Stomach (tissue), 4 donors: Measurements from ENCODE around the gene TMTC1.

ENCODE experiments used
- EP300 ChIP-seq: sonication (generic); formaldehyde crosslinking; IDR thresholded peaks from one replicate; pipeline ENCODE4 v1.6.1; 2017; ENCODE audit warnings: antibody characterized with exemption
- POLR2A ChIP-seq, 4 donors: fragments of 450-650 bp; IDR thresholded peaks; one replicate each; pipeline ENCODE4 v1.6.1; 2016; ENCODE audit warnings: antibody characterized with exemption in 4 of 4, control low read depth in 2 of 4, mild to moderate bottlenecking in 1 of 4, moderate library complexity in 1 of 4
- POLR2AphosphoS5 ChIP-seq, 3 donors: sonication (generic); formaldehyde crosslinking; IDR thresholded peaks; one replicate each; pipeline ENCODE4 v1.6.1; 2016; ENCODE audit warnings: antibody characterized with exemption in 3 of 3
- TF ChIP-seq, protein P1 (sequence below), 7 experiments: fragments of 450-650 bp in 4 of 7; fragments of 200-600 bp in 3 of 7; sonication (generic) in 3 of 7; IDR thresholded peaks; one replicate each; pipeline ENCODE4 v1.5.1; 2016 to 2019; ENCODE audit warnings: antibody characterized with exemption in 7 of 7, control low read depth in 2 of 7, mild to moderate bottlenecking in 1 of 7

DNA sequence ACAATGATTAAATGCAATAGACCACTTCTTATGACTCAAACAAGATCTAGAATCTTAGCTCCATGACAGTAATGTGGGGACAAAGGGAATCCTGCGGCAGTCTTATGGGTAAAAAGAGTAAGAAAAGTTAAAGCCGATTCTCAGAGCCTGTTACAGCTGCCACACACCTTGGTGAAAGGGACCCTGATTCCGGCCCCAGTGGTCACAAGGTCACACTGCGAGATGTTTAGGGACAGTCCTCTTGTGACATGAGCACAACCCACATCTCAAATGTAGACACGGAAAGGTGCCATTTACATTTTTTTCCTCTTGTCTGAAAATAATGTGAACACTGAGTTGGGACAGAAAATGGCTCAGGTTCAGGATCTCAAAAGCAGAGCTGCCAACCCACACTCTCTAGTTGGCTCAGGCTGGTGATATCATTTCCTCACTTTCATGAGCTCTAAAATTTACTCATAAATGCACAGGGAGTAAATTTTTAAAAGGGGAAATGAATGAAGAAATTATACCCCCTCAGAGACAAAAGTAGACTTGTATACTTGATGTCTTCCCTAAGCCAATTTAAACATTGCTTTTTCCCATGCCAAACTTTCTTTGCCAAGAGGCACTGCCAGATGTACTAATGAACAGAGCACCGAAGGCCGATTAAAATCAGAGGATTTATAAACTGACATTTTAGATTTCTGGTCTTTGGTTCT is 173.1 kb downstream of the TMTC1 start:
- TF ChIP-seq POLR2AphosphoS5 (IDR thresholded peaks at IDR 0.05) (no peak), EP300 (no peak), POLR2A (IDR thresholded peaks at IDR 0.05) (no peak)
- TF ChIP-seq, protein P1, sequence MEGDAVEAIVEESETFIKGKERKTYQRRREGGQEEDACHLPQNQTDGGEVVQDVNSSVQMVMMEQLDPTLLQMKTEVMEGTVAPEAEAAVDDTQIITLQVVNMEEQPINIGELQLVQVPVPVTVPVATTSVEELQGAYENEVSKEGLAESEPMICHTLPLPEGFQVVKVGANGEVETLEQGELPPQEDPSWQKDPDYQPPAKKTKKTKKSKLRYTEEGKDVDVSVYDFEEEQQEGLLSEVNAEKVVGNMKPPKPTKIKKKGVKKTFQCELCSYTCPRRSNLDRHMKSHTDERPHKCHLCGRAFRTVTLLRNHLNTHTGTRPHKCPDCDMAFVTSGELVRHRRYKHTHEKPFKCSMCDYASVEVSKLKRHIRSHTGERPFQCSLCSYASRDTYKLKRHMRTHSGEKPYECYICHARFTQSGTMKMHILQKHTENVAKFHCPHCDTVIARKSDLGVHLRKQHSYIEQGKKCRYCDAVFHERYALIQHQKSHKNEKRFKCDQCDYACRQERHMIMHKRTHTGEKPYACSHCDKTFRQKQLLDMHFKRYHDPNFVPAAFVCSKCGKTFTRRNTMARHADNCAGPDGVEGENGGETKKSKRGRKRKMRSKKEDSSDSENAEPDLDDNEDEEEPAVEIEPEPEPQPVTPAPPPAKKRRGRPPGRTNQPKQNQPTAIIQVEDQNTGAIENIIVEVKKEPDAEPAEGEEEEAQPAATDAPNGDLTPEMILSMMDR (IDR thresholded peaks at IDR 0.05), result no peak
